GM23338 (cell line): Measurements from ENCODE around the gene MPV17. TPM values are rescaled to one million over a fixed set of nuclear protein-coding genes. Genes with fewer than 3 reads are reported as not detected.

Experiments
- CREB1 ChIP-seq: fragments of 250-450 bp; sonication (Bioruptor Pico); IDR thresholded peaks from 2 replicates; pipeline ENCODE4 v1.5.0; 2020; ENCODE audit warnings: low read depth, mild to moderate bottlenecking, moderate library complexity
- CTCF ChIP-seq, 2 experiments: fragments of 200-600 bp in 1 of 2; sonication (generic) in 1 of 2; conservative IDR thresholded peaks; 2 replicates each; pipeline versions ENCODE4 v1.5.1 to v1.6.1; 2016 to 2017; ENCODE audit warnings: antibody characterized with exemption in 2 of 2, low read depth in 2 of 2, mild to moderate bottlenecking in 2 of 2, moderate library complexity in 1 of 2
- EZH2 ChIP-seq: fragments of 200-600 bp; sonication (generic); IDR thresholded peaks from one replicate; pipeline ENCODE4 v1.8.0; 2017; ENCODE audit warnings: antibody characterized with exemption, mild to moderate bottlenecking, low read depth; ENCODE audit not compliant: unreplicated experiment
- EZH2phosphoT487 ChIP-seq: fragments of 200-600 bp; sonication (generic); IDR thresholded peaks from one replicate; pipeline ENCODE4 v1.8.1; 2018; ENCODE audit warnings: antibody characterized with exemption; ENCODE audit not compliant: unreplicated experiment
- JUNB ChIP-seq: IDR thresholded peaks from one replicate; pipeline ENCODE4 v1.6.1; 2016; ENCODE audit warnings: antibody characterized with exemption; ENCODE audit not compliant: unreplicated experiment
- NANOG ChIP-seq: IDR thresholded peaks from 2 replicates; pipeline ENCODE4 v1.6.1; 2016; ENCODE audit warnings: antibody characterized with exemption, borderline replicate concordance
- STAT1 ChIP-seq: IDR thresholded peaks from one replicate; pipeline ENCODE4 v1.6.1; 2016; ENCODE audit warnings: antibody characterized with exemption; ENCODE audit not compliant: unreplicated experiment
- ZNF331 ChIP-seq: fragments of 250-450 bp; sonication (Bioruptor Pico); IDR thresholded peaks from 2 replicates; pipeline ENCODE4 v1.5.0; 2020; ENCODE audit warnings: low read depth, mild to moderate bottlenecking, moderate library complexity
- polyA plus RNA-seq: library from polyadenylated mRNA; unstranded; fragments of >200 nt; fragmentation: Nextera tagmentation; extraction: Ambion mirVana; gene quantifications from 2 replicates; pipeline ENCODE4 v1.2.1, GENCODE V29; 2016
- total RNA-seq: library from RNA; depleted of rRNA; stranded (reverse); fragments of >200 nt; shearing (Covaris generic); gene quantifications from 2 replicates; pipeline ENCODE4 v1.2.3, GENCODE V29; 2014
- TF ChIP-seq, protein P1 (sequence below): fragments of 250-450 bp; sonication (Bioruptor Pico); IDR thresholded peaks from 2 replicates; pipeline ENCODE4 v1.5.0; 2020; ENCODE audit warnings: mild to moderate bottlenecking, moderate library complexity
- TF ChIP-seq, protein P2 (sequence below): IDR thresholded peaks from 2 replicates; pipeline ENCODE4 v1.6.1; 2016; ENCODE audit warnings: antibody characterized with exemption

Gene MPV17
- total and polyA plus RNA-seq, 2 experiments from 2014 or later = 52.5 to 94.2 TPM

GRCh38 chr2:27370816-27371620, 48.1 kb upstream of the MPV17 start (continued):
- TF ChIP-seq, protein P1, sequence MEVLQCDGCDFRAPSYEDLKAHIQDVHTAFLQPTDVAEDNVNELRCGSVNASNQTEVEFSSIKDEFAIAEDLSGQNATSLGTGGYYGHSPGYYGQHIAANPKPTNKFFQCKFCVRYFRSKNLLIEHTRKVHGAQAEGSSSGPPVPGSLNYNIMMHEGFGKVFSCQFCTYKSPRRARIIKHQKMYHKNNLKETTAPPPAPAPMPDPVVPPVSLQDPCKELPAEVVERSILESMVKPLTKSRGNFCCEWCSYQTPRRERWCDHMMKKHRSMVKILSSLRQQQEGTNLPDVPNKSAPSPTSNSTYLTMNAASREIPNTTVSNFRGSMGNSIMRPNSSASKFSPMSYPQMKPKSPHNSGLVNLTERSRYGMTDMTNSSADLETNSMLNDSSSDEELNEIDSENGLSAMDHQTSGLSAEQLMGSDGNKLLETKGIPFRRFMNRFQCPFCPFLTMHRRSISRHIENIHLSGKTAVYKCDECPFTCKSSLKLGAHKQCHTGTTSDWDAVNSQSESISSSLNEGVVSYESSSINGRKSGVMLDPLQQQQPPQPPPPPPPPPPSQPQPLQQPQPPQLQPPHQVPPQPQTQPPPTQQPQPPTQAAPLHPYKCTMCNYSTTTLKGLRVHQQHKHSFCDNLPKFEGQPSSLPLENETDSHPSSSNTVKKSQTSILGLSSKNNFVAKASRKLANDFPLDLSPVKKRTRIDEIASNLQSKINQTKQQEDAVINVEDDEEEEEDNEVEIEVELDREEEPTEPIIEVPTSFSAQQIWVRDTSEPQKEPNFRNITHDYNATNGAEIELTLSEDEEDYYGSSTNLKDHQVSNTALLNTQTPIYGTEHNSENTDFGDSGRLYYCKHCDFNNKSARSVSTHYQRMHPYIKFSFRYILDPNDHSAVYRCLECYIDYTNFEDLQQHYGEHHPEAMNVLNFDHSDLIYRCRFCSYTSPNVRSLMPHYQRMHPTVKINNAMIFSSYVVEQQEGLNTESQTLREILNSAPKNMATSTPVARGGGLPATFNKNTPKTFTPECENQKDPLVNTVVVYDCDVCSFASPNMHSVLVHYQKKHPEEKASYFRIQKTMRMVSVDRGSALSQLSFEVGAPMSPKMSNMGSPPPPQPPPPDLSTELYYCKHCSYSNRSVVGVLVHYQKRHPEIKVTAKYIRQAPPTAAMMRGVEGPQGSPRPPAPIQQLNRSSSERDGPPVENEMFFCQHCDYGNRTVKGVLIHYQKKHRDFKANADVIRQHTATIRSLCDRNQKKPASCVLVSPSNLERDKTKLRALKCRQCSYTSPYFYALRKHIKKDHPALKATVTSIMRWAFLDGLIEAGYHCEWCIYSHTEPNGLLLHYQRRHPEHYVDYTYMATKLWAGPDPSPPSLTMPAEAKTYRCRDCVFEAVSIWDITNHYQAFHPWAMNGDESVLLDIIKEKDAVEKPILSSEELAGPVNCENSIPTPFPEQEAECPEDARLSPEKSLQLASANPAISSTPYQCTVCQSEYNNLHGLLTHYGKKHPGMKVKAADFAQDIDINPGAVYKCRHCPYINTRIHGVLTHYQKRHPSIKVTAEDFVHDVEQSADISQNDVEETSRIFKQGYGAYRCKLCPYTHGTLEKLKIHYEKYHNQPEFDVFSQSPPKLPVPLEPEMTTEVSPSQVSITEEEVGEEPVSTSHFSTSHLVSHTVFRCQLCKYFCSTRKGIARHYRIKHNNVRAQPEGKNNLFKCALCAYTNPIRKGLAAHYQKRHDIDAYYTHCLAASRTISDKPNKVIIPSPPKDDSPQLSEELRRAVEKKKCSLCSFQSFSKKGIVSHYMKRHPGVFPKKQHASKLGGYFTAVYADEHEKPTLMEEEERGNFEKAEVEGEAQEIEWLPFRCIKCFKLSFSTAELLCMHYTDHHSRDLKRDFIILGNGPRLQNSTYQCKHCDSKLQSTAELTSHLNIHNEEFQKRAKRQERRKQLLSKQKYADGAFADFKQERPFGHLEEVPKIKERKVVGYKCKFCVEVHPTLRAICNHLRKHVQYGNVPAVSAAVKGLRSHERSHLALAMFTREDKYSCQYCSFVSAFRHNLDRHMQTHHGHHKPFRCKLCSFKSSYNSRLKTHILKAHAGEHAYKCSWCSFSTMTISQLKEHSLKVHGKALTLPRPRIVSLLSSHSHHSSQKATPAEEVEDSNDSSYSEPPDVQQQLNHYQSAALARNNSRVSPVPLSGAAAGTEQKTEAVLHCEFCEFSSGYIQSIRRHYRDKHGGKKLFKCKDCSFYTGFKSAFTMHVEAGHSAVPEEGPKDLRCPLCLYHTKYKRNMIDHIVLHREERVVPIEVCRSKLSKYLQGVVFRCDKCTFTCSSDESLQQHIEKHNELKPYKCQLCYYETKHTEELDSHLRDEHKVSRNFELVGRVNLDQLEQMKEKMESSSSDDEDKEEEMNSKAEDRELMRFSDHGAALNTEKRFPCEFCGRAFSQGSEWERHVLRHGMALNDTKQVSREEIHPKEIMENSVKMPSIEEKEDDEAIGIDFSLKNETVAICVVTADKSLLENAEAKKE = no peak
- no peak for TF ChIP-seq CREB1 (CRISPR knock-in tag)
- TF ChIP-seq JUNB = no peak
- no peak for TF ChIP-seq NANOG
- TF ChIP-seq STAT1 = no peak
- TF ChIP-seq CTCF (conservative IDR thresholded peaks at IDR 0.05; ENCODE audit: low read depth in 2 of 2) = no peak
- TF ChIP-seq, protein P2, sequence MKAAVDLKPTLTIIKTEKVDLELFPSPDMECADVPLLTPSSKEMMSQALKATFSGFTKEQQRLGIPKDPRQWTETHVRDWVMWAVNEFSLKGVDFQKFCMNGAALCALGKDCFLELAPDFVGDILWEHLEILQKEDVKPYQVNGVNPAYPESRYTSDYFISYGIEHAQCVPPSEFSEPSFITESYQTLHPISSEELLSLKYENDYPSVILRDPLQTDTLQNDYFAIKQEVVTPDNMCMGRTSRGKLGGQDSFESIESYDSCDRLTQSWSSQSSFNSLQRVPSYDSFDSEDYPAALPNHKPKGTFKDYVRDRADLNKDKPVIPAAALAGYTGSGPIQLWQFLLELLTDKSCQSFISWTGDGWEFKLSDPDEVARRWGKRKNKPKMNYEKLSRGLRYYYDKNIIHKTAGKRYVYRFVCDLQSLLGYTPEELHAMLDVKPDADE = no peak
- TF ChIP-seq EZH2phosphoT487 = no peak
- TF ChIP-seq ZNF331 (CRISPR knock-in tag) = no peak
- no peak for TF ChIP-seq EZH2
